Esophagus mucosa (tissue), 1 donor: ENCODE measurements around the gene NAA50. TPM values are rescaled to one million over a fixed set of nuclear protein-coding genes. Genes with fewer than 3 reads are reported as not detected.

Source experiments
- ATAC-seq: fragments of 200-7000 bp; cut with Tn5 transposase; one replicate; pipeline ENCODE4 v1.9.1; 2020
- total RNA-seq: library from RNA; stranded (reverse); gene quantifications from one replicate; pipeline ENCODE4 v1.2.4, GENCODE V29; 2023
- donor health status: DM: yes; HTN: yes; CAD: no.

NAA50 gene
- total RNA-seq, 1 donor from 2014 or later = 120 TPM

DNA sequence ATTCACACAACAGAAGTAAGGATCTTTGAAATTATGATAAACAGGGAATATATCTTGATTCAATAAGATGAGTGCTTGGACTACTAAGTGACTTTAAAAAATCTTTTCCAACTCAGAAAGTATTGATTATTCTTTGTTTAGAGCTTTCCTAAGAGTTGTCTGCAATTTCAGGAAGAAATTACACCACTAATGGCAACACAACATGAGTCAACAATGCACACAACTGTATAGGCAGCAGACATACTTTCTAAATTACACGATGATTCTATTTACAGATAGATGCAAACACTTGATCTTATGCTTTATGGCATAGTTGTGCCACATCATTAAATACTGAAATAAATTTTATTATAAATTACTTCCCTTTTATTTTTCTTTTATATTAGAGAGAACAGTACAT, 4.4 kb downstream of the NAA50 start:
- ATAC-seq = no peak

DNA sequence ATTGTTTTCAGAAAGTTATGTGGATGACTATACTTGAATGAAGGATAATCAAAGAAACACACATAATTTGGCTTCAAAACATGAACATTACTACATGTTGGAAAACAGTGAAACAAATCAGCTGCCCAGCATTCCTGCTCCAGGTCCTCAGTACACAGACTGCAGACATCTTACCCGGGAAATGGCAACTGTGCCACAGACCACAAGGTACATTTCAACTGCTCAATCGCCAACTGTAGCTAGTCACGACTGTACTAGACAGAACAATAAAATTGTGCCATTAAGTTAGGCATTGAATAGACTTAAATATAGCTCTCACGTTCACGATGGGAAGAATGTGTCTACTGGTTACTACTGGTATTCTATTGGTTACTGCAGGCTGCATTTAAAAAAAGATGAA, 5.0 kb downstream of the NAA50 start:
- no peak for ATAC-seq

DNA sequence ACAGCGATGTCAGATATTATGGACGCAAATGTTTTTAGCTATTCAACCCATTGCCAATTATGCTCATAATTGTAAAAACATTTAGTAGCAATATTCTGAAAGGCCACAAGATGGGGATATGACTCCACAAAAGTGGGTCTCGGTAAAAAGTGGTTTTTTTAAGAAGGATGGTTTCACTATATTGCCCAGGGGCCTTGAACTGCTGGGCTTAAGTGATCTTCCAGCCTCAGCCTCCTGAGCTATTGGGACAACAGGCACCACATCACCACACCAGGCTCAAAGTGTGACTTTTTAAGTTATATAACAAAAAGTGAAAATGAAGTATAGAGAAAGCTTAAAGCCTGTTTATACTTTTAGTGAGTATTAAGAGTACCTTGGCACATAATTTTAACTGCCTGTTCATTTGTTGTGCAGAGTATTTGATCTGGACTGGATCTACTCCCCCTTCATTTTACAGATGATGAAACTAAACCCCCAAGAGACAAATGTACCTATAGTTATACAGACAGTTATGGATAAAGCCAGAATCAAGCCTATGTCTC, 9.4 kb downstream of the NAA50 start:
- peak; percentile 76 for ATAC-seq

DNA sequence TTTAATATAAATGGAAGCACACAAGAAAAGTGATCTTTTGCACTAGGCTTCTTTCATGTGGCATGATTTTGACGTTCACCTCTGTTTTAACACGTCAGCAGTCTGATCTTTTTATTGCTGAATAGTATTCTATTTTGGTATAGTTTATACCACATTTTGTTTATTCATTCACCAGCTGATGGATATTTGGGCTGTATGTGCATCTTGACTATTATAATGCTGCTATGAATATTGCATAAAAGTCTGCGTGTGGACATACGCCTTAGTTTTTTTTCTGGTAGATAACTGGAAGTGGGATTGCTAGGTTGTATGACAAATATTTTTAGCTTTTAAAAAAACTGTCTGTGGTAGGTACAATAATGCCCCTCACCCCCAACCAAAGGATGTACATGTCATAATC, 14.4 kb downstream of the NAA50 start:
- no peak for ATAC-seq

DNA sequence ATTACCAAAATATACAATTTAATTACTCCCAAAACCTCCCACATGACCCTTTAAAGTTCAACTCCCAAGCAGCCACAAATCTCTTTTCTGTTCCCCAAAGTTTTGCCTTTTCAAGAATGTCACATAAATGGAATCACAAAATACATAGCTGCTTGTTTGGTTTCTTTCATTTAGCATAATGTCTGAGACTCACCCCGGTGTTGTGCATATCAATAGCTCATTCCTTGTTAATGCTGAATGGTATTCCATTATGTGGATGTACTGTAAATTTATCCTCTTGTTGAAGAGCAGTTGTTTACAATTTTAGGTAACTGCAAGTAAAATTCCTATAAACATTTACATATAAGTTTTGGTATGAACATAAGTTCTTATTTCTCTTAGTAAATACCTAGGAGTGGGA, 15.5 kb downstream of the NAA50 start:
- no peak for ATAC-seq

DNA sequence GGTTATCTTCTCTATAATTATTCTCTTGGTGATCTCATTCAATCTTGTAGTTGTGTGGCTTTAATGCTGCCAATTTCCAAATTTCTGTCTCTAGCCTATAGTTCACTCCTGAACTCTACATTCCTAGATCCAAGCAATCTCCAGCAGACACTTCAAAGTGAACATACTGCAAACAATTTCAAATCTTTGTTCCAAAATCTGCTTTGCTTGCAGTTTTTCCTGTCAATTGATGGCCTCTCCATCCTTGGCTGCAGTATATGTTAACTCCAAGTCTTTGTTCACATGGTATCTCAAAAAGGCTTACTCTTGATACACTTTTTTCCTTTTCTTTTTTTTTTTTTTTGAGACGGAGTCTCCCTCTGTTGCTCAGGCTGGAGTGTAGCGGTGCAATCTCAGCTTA, 17.4 kb downstream of the NAA50 start:
- no peak for ATAC-seq

DNA sequence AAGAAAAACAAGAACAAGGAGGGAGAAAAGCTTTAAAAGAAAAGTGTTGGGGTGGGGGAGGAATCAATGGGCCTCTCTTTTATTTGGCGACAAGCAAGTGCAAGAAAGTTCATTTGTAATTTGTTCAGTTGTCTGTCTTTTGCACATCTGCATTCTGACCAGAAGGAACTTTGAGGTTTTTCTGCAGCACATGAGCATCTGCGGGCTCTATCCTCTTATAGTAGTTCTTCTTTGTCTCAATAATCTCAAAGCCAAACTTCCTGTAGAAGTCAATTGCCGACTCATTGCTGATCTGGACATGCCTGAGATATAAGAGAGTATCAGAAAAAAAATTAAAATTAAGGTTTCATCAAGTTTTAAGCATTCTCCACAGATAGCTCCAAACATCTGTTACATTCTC, 24.4 kb downstream of the NAA50 start:
- no peak for ATAC-seq

DNA sequence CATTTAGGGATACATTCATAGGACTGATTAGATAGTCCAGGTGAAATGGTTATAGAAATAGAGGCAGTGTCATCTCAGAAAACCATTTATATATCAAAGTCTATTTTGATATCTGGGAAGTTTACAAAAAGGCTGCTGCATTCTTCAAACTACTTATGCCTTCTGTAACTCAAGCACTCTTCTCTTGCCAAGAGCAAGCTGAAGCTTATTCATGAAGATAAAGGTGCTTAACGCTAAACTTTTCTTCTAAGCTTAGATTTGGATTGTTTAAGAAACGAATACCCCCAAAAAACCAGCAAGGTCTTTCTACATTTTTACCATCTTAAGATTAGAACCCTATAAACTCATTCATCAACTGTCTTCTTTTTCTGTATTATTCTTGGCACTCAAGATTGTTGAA, 26.3 kb downstream of the NAA50 start:
- no peak for ATAC-seq

DNA sequence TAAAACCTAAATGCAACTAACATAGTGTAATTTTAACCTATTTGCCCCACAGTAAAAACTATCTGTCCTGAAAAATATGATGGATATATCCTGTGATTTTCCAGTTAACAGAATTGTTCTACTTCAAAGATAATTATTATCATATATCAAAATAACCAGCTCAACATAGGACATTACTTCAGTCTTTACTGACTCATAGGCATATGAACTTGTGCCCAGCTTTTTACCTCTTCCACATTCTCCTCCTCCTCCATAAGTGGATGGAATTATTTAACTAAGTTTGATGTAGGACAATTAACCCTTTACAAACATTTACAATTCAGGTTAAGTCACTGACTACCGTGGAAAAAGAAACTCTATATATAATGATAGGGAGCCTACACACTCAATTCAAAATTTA, 26.8 kb downstream of the NAA50 start:
- no peak for ATAC-seq

DNA sequence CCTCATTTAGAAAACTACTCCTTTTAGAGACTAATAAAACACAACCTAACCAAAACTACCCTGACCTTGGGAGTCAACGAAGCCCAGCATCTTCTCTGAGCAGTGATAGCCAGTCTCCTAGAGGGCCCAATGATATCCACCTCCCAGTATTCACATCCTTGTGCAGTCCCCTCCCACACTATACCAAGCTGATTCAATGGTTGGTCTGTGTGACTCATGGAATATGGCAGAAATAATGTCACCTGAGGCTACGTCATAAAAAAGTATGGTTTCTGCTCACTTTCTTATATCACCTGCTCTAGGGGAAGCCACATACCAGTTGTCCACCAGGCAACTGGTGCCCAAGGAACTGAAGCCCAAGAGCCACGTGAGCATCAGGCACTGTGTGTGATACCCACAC, 28.2 kb downstream of the NAA50 start:
- ATAC-seq = no peak

DNA sequence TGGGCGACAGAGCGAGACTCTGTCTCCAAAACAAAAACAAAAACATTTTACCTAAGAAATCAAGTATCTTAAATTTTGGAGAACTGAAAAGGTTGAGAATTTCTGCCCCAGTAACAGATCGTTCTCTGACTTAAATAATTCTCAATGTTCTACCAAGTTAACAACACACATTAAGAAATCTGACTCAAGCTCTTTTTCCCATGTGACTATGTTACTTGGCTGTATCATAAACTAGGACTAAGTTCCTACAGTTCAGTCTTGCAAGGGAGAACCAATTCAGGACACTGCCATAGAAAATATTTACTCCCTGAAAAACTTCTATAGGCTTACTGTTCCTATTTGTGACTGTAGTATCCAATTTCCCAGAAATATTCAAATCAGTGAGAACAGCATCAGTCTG, 28.7 kb downstream of the NAA50 start:
- ATAC-seq = no peak

DNA sequence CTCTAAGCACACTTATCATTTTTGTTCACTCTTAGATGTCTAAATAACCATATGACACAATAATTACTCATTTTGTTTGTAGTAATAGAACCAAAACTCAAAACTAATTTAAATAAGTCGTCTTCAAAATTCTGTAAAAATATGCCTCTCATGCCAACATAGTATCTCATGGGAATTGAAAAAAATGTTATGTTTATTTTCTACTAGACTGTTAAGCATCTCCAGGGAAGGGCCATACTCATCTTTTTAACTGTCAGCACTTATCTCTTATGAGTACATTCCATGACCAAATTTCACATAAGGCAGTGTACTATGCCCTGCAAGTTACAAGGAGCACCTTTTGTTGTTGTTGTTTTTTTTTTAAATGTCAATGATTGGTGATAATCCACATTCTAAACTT, 31.3 kb downstream of the NAA50 start:
- no peak for ATAC-seq

DNA sequence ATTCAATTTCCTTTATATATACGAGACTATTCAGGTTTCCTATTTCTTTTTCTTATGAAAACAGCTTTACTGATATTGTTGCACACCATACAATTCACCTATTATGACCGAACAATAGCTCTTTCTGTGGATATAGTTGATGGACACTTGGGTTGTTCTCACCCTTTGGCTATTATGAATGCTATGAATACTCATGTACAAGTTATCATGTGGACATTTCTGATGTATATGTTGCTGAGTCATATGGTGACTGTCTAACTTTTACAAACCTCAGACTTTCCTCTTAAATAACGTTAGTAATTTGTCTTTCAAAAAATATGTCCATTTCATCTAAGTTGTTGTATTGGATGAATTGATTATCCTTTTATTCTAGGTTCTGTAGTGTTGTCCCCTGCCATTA, 33.9 kb downstream of the NAA50 start:
- ATAC-seq = peak; percentile 41

DNA sequence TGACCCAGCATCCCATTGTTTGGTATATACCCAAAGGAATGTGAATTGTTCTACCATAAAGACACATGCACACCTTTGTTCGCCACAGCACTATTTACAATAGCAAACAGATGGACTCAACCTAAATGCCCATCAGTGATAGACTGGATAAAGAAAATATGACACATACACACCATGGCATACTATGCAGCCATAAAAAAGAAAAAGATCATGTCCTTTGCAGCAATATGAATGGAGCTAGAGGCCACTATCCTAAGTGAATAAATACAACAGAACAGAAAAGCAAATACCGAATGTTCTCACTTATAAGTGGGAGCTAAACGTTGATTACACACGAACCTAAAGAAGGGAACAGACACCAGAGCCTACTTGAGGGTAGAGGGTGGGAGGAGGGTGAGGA, 38.2 kb downstream of the NAA50 start:
- ATAC-seq = no peak

DNA sequence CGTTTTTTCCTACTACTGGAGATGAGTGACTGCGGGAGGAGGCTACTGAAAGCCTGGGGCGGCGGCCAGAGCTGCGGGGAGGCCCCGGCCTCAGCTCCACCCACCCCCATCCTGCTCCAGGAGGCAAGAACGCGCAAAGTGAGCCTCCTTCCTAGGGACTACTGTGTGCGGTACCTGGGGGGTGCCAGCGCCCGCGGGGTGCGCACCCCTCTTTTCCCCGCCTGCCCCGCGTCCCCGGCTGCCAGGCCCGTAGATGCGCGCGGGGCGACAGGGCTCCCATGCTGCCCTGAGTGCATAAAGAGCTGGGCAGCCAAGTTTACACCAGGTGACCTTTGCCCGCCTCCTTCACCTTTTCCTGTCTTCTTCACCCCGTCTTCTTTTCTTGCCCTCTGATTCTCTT, 47.1 kb downstream of the NAA50 start:
- ATAC-seq = no peak

DNA sequence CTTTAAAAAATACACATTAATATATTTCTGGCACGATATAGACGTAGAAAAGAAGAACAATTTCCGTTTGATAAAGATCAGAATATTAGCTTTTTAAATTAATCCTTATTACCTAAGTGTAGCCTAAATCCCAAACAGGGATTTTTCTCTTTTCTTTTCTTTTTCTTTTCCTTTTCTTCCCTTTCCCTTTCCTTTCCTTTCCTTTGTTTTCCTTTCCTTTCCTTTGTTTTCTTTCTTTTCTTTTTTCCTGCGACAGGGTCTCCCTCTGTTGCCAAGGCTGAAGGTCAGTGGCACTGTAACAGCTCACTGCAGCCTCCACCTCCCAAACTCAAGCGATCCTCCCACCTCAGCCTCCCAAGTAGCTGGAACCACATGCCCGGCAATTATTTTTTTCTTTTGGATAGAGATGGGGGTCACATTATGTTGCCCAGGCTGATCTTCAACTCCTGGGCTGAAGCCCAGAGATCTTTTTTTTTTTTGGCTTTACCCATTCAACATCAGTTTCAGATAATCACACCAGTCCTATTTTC, 47.8 kb downstream of the NAA50 start:
- no peak for ATAC-seq

DNA sequence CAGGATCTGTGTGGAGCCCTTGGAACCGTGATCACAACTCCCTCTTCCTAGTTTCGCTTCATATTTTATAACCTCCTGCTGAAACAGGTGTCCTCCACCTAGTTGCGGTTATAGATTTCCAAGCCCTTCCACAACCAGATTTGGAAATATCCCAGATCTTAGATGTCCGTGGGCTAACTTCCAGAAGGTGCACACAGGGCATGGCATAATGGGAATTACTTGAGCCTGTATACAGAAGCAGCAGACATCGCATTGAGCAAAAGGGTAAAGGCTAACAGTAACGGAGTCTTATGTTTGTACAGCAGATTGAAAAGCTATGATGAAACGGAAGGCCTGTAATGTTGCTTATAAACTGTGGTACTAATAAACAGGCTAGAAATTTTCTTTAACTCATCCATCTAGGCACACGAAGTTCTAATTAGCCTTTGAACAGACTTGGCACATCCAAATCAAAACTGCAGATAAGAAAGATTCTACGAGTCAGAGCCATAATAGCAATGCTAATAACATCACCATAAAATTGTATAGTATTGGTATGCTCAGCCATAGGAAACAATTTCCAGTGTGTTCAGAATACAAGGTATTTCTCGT, 48.5 kb downstream of the NAA50 start:
- ATAC-seq = no peak

DNA sequence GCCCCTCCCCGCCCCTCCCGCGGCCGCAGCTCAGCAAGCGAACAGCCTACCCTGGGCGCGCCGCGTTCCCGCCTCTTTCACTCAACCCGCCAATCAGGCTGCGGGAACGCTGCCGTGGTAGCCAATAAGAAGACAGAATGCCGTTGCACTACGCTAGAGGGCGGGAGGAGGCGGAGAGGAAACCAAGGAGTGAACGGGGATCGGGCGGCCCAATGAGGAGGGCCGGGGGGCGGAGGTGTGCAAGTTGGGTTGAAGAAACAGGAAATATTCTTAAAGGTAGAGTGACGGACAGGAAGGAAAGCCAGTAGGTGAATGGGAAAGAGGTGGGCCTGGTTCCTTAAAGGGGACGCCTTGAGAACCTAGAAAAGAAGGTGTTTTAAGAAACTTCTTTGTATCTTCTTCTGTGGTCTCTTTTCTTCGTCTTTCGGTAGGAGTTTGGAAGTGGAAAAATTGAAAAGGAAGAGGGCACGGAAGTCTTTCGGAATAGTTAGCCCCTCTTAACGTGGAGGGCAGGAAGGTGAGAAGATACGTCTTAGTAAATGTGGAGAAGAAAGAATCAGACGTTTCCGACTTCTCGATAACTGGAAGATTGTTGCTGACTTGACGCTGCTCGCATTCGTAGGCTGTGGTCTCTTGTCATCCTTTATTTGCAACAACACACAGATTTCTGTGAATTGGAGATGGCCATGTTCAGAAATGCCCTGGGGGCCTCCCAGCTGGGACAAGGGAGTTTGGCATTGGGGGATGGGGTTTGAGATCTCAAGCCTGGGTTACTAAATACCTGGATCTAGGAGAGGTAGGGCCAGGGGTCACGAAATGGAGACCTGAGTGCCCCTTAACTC, 49.2 kb downstream of the NAA50 start:
- ATAC-seq = peak; percentile 99

DNA sequence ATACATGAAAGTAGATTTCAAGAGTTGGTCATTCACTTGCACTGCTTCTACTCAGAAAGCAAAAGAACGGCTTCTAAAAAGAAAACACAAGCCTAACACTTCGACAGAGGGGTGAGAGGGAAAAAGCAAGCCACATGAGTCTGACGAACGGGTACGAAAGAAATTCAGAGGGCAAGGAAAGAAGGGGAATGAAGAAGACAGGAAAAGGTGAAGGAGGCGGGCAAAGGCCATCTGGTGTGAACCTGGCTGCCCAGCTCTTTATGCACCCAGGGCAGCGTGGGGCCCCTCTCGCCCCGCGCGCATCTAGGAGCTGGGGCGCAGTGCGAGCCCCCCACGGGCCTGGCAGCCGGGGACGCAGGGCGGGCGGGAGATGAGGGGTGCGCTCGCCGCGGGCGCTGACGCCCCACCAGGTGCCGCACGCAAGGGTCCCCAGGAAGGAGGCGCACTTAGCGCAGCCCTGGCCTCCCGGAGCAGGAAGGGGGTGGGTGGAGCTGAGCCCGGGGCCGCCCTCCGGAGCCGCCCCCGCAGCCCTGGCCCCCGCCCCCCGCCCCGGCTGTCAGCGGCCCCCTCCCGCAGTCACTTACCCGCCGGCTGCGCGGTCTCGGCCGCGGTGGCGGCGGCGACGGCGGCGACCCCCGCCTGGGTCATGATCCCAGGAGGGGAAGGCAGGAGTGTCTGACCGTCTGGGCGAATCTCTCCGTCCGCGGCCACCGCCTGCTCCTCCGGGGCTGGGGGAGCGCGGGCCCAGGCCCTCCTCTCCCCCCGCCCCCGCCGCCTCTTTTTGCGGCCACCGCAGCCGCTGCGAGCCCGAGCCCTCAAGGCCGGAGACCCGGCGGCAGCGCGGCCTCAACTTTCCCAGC, 50.0 kb downstream of the NAA50 start, which contains the start of gene USF3:
Gene USF3 (minus strand): TSS at position 857 of the 860 bp plus-strand sequence. CDS start 21,764 bp downstream, outside the sequence.
- ATAC-seq = peak; percentile 90

DNA sequence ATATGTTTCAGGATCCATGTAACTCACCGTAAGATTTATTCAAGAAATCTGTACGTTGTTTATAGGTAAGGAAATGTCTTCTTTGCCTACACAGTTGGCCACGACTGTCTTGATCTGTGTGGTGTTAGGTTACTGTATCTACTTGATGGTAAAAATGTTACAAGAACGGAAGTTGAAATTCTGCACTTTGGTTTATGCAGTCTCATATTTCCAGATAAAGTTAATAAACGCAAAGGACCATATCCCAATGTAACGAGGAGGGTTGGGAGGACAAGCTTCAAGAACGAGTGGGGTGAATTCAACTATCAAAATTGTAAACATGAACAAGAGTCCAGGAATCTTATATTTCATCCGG, 50.6 kb downstream of the NAA50 start:
- no peak for ATAC-seq

DNA sequence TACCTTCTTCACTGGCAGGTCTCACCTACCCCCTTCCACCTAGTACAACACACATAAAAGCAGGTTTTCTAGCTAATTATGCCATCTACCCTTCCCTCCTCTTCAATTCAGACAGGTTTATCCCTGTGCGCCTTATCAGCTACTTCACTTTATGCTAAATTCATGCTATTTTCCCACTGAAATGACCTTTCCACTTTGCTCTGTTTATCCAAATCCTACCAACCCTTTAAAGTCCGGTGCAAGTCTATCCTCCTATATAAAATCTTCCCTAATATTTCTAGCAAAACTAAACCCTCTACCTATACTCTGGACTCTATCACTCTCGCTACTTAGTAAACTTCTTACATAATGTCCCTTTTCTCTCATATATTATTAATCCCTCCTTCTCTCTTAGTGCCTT, 55.6 kb downstream of the NAA50 start:
- no peak for ATAC-seq

DNA sequence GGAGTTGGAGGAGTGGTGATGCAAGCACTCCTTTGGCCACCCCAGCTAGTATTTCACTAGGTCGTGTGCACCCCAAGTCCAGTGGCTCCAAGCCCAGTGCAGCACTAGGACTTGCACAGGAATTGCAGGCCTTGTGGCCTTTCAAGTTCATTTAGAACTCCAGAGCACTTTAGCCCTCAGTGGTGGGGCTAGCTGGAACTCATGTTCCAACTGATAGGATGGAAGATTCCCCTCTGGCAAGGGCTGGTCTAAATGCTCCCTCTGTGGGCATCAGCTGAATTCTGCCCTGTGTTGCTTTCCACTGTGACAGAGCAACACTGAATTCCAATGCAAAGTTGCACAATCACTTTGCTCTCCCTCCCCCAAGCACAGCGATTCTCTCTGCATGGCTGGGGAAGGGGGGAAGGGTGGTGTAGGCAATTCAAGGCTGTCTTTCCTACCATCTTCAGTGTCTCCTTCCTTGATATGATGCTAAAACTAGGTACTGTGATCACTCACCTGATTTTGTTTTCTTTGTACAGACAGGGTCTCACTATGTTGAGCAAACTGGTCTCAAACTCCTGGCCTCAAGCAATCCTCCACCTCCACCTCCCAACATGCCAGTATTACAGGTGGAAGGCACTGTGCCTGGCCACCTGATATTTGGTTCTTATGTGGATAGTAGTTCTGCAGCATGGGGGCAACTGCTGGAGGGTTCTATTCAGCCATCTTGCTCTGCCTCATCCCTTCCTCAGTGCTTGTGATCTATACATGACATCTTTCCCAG, 59.9 kb downstream of the NAA50 start:
- no peak for ATAC-seq
